ENCODE data around the gene TSC22D2. TPM values are rescaled to one million over a fixed set of nuclear protein-coding genes. Genes with fewer than 3 reads are reported as not detected.

Gene TSC22D2
- total and polyA plus RNA-seq, 2 of the 4 experiments (the other 2 are of a cell fraction) = 12.2 to 20.5 TPM

DNA sequence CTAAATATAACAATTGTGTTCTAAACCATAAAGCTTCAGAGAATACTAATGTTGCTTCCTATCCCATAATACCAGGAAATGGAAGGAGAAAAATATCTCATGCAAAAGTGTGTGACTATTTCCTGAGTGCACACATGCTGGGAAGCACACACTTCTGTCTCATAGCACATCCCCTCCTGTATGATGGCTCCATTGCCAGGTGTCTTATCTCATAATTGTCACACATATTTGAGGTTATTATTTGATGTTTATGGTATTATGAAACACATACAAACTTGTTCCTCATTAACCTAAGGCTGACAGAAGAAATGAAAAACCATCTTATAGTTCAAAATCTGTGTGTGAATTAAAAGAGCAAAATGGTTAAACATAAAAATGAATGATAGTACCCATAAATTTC is 72.8 kb downstream of the TSC22D2 start:
- Histone ChIP-seq H3K27ac (ENCODE audit: insufficient read depth, low read length) (no peak overlapping the region), H2BK120ac (ENCODE audit: low read depth, low read length) (no peak overlapping the region), H3K4me3 (ENCODE audit: insufficient read depth, low read depth, low read length) (no peak overlapping the region), H2BK5ac (ENCODE audit: low read depth, low read length, poor library complexity, severe bottlenecking) (no peak overlapping the region), H3K56ac (ENCODE audit: extremely low read depth, insufficient read depth, low read length) (no peak overlapping the region), H2BK15ac (ENCODE audit: low read depth, low read length) (no peak overlapping the region), H3K36me3 (ENCODE audit: control insufficient read depth, insufficient read depth, low read length) (no peaks in the 10 kb centered on the region), H3K79me1 (ENCODE audit: low read depth in 1 of 2, low read length in 2 of 2) (no peaks in the 10 kb centered on the region), H3K14ac (replicated peaks; ENCODE audit: low read depth, low read length) (no peak overlapping the region), H3K4me2 (ENCODE audit: low read depth, low read length) (no peak overlapping the region), H4K8ac (ENCODE audit: low read depth in 2 of 2, low read length in 2 of 2) (no peak overlapping the region), H3K9ac (ENCODE audit: low read depth, low read length) (no peak overlapping the region), H4K5ac (ENCODE audit: low read depth, low read length) (no peak overlapping the region), H3K18ac (ENCODE audit: low read depth, low read length) (no peak overlapping the region), H2BK20ac (ENCODE audit: low read depth, low read length) (no peak overlapping the region), H3K27me3 (ENCODE audit: control insufficient read depth, insufficient read depth, low read length) (no peaks in the 10 kb centered on the region), H2AK9ac (replicated peaks; ENCODE audit: low read depth, low read length, poor library complexity) (no peak overlapping the region), H3K4ac (ENCODE audit: low read depth, low read length) (no peak overlapping the region), H4K91ac (ENCODE audit: insufficient read depth, low read depth, low read length) (no peak overlapping the region), H3K4me1 (ENCODE audit: control insufficient read depth, insufficient read depth, low read length) (no peaks in the 10 kb centered on the region), H2AFZ (replicated peaks; ENCODE audit: low read length, poor library complexity) (no peak overlapping the region), H3K9me3 (ENCODE audit: control insufficient read depth, insufficient read depth, low read length) (peaks cover 7% of the 10 kb centered on the region), H2AK5ac (ENCODE audit: low read depth, low read length) (no peak overlapping the region), H4K20me1 (ENCODE audit: insufficient read depth, low read length) (no peaks in the 10 kb centered on the region), H3K23ac (ENCODE audit: low read depth, low read length) (no peak overlapping the region), H3K9me1 (ENCODE audit: insufficient read depth, low read length) (no peaks in the 10 kb centered on the region)
- DNase-seq = no peak
- in situ Hi-C loops (cut with MboI; ENCODE audit: low sequenced_read_pairs) (no loop called here), dilution Hi-C loops (cut with HindIII; ENCODE audit: low sequenced_read_pairs, unreplicated experiment) (no loop called here), intact Hi-C loops (cut with micrococcal nuclease) (no loop called here)
- no peak for ATAC-seq (ENCODE audit: low read depth)
- CTCF ChIA-PET = interaction anchor here (0.6 kb wide), 1 partner anchor 563 kb away, joined by 3 read pairs; no protein-coding TSS in a partner anchor
- POLR2A ChIA-PET (ENCODE audit: unreplicated experiment) = no interaction called here
- no TSS peak for BruUV-seq (replicated peaks)
- TF ChIP-seq RCOR1 (IDR thresholded peaks at IDR 0.05; ENCODE audit: insufficient replicate concordance, low read length) = no peak
- TF ChIP-seq MXI1 (IDR thresholded peaks at IDR 0.05; ENCODE audit: borderline replicate concordance, low read depth, low read length) = no peak
- TF ChIP-seq RAD21 (IDR thresholded peaks at IDR 0.05; ENCODE audit: low read length) = no peak
- no peak for TF ChIP-seq BHLHE40 (IDR thresholded peaks at IDR 0.05; ENCODE audit: low read depth, low read length)
- no peak for TF ChIP-seq CEBPB (IDR thresholded peaks at IDR 0.05; ENCODE audit: low read depth, low read length)
- TF ChIP-seq, protein P1, sequence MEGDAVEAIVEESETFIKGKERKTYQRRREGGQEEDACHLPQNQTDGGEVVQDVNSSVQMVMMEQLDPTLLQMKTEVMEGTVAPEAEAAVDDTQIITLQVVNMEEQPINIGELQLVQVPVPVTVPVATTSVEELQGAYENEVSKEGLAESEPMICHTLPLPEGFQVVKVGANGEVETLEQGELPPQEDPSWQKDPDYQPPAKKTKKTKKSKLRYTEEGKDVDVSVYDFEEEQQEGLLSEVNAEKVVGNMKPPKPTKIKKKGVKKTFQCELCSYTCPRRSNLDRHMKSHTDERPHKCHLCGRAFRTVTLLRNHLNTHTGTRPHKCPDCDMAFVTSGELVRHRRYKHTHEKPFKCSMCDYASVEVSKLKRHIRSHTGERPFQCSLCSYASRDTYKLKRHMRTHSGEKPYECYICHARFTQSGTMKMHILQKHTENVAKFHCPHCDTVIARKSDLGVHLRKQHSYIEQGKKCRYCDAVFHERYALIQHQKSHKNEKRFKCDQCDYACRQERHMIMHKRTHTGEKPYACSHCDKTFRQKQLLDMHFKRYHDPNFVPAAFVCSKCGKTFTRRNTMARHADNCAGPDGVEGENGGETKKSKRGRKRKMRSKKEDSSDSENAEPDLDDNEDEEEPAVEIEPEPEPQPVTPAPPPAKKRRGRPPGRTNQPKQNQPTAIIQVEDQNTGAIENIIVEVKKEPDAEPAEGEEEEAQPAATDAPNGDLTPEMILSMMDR (conservative IDR thresholded peaks at IDR 0.05; ENCODE audit: low read depth, low read length) = no peak
